ENCODE data around the gene MED14.
"Not testable (repeated sequence)": the region's sequence is repeated elsewhere in the genome, so short reads cannot be mapped to it uniquely, and the experiment has no call there.

Gene MED14

GRCh38 chrX:40735325-40736169 lies at the start of gene MED14:
Gene MED14, minus strand, starts transcription at chrX:40735542. Its CDS starts 130 bp downstream, at chrX:40735412.
- peak; percentile 42 for DNase-seq (ENCODE audit: low read depth, low spot score)

DNA sequence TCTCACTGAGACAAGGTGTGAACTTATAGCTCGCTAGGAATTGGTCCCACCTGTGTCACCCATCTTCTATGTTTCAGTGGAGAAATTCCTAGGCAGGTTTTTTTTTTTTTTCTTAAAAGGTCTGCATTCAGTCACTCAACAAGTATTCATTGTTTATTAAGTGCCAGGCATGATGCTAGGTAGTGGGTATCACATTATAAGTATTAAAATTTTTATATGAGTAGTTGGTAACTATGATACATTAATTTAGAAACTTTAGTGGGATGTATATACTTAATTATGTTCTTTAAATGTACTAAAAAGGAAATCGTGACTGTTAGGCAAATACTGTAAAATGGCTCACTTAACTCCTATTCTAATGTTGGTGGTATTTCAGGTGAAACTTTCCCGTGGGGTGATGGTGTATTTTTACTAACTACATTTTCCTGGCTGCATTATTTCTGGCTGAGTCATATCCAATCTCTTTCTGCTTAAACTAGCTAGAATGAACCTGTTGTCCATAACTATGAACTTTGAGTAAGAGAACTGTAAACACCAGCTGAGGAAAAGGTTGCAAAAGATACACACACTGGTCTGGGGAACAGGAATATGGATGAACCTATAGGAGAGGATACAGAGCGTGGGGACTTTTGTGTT lies 49.3 kb upstream of the MED14 start:
- no peak for DNase-seq (ENCODE audit: low read depth, low spot score)

- DNase-seq (ENCODE audit: low read depth, low spot score) = not testable (repeated sequence)
Measured at GRCh38 chrX:40782644-40783259, 47.4 kb upstream of the MED14 start.

GRCh38 chrX:40780951-40781350 lies 45.6 kb upstream of the MED14 start:
- no peak for DNase-seq (ENCODE audit: low read depth, low spot score)

GRCh38 chrX:40780082-40780481 lies 44.7 kb upstream of the MED14 start:
- DNase-seq (ENCODE audit: low read depth, low spot score) = no peak

DNA sequence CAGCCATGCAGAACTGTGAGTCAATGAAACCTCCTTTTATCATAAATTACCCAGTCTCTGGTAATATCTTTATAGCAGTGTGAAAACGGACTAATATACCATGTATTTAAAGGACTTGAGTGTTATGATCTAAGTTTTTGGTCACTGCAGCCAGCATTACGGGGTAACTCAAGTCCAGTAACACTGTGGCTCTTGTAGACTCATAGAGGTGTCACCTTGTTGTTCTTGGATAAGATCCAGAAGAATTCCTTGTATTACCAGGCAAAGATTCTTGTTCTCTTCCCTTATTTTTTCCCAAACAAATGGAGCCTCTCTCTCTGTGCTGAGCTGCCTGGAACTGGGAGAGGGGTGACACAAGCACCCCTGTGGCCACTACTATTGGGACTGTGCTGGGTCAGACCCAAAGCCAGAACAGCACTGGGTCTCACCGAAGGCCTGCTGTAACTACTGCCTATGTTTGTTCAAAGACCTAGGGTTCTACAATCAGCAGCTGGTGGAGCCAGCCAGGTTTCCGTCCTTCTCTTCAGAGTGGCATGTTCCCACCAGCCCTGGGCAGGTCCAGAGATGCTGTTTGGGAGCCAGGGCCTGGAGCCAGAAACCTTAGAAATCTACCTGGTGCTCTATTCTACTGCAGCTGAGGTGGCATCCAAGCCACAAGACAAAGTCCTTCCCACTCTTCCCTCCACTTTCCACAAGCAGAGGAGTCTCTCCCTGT lies 43.7 kb upstream of the MED14 start:
- DNase-seq (ENCODE audit: low read depth, low spot score) = no peak

DNA sequence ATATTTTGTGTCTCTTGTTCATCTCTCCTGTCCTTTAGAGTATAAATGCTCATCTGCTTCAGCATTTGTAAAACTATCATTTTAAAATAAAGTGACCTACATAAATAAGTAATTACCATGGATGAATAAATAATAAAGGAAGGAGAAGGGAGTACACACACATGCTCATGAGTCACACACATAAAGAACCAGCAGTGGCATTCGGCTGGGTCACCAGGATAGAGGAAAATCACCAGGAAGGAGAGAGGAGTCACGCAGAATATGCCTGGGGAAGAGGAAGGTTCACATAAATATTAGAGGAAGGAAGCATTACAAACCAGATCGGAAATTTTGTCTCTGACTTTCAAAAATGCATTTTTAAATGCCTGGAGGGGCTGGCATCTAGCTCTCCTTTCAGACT lies 38.5 kb upstream of the MED14 start:
- DNase-seq (ENCODE audit: low read depth, low spot score) = no peak

DNA sequence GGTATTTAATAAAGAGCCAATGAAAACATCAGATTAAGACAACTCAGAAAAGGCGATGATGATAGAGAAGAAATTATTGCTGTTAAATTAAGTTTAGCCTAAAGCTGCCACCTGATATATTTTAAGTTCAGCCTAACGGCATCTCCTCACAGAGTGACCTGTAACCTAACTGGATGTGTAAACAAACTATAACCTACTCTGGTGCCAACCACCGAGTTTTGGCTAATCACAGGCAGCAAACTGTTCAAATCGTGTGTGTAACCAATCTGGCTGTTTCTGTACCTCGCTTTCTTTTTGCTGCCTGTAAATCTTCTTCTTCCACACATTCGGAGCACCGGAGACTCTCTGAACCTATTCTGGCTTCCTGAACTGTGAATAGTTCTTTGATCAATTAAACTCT lies 37.8 kb upstream of the MED14 start:
- DNase-seq (ENCODE audit: low read depth, low spot score) = no peak

DNA sequence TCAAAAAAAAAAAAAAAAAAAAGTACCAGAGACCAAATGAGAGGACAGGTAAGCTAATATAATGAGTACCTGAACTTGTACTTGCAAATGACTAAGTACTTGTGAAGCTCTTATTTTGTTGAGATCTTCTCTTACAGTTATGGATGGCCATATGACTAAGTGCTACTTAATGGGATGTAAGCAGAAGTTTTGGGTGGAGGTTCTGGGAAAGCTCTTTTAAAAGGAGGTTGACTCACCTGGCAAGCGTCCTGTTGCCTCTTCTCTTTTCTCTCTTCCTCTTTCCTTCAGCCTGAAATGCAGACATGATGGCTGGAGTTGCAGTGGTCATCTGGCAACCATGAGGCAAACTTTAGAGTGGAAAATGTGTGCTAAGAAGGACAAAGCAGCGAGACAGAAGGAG lies 36.9 kb upstream of the MED14 start:
- no peak for DNase-seq (ENCODE audit: low read depth, low spot score)

- DNase-seq (ENCODE audit: low read depth, low spot score) = no peak
Measured at GRCh38 chrX:40761762-40762161, 26.4 kb upstream of the MED14 start.

DNA sequence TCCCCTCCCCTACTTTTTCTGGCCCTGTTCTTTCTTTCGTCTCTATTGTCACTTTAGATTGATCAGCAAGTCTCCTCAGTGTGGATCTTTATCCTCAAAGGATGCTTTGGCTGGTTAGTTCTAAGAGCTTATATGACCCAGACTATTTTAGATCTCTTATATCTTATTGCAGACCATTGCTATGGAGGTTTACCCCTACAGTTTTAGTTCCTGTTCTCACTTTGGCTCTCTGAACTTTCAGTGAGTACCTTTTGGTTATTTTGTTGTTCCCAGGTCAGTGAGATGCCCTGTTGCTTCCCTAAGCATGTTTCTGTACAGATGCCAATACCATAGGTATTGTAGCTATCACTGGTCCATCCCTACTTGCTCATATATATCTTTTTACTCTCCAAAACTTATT lies 24.0 kb upstream of the MED14 start:
- DNase-seq (ENCODE audit: low read depth, low spot score) = no peak

- DNase-seq (ENCODE audit: low read depth, low spot score) = no peak
Measured at GRCh38 chrX:40757058-40757457, 21.7 kb upstream of the MED14 start.

- no peak for DNase-seq (ENCODE audit: low read depth, low spot score)
Measured at GRCh38 chrX:40755291-40756249, 20.2 kb upstream of the MED14 start.

DNA sequence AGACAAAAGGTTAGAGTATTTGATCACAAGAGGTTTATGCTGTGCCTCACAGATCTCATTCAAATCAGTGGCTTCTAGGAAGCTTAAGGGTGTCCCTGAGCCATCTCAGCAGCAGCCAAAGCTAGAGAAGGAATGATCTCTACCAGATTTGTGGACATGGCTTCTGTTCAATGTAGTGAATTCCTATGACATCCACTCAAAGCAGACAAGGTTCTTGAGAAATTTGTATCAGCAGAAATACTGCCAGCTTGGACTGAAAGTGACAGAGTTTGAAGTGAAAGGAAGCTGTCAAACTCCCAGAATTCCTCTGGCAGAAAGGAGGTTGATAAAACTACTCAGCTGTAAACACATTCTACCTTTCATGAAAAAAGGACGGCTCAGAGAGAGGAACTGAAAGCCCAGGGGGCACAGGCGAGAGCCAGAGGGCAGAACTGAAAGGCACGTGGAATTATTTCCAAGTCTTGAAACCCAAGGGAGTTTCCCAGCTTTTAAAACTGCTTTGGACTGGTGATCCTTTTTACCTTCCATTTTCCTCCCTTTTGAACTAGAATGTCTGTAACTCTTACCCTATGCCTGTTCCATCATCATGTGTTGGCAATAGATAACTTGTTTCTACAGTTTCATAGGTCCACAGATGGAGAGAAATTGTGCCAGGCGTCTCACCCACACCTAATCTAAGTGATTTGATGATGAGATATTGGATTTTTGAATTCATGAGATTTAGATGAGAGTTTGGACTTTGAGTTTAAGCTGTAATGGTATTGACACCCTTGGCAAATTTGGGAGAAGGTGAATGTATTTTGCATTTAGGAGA lies 14.5 kb upstream of the MED14 start:
- no peak for DNase-seq (ENCODE audit: low read depth, low spot score)

- no peak for DNase-seq (ENCODE audit: low read depth, low spot score)
Measured at GRCh38 chrX:40748977-40749376, 13.6 kb upstream of the MED14 start.

DNA sequence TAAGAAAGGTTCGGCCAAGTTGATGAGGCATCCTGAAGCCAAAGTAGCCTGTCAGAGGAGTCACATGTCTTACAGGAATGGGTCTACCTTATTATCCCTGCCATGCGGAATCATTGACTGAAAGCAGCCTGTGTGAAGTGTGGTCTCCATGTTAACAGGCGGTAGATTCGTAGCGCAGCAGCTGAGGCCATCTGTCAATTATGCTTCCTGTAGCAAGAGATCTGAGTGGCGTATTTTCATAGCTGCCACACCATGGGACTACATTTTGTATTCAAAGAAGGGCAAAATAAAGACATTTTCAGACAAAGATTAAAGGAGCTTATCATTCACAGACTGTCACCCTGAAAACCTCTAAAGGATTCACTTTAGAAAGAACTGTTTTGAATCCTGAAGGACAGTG lies 11.2 kb upstream of the MED14 start:
- DNase-seq (ENCODE audit: low read depth, low spot score) = no peak

DNA sequence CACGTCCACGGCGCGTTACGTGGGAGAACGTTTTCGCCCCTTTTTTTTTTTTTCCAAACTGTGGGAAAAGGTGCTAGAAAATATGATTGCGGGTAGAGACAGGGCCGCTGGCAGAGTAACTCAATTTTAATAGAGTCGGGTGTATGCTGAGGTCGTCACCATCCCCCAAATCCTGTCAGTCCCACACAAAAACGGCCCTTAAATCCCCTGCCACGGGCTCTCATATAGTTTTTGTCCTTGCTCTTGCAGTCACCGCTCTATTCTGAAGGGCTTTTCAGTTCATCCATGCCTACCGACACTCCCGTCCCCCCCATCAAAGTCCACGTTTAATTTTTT lies 796 bp upstream of the MED14 start:
- no peak for DNase-seq (ENCODE audit: low read depth, low spot score)

DNA sequence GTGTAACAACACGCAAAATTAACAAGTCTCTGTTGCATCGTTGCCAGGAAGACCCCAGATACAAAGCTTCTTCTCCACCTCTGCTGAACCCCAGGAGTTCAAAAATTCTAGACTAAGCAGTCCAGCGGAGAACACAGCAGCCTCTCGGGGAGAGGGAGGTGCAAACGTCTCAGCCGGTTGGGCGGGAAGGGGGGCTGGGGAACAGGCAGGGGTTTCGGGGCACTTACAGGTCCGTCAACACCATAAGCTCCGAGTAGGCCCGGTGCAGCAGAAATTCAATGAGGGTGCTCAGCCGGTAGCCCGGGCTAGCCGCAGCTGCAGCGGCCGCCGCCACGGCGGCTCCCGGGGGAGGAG lies 394 bp downstream of the MED14 start:
- DNase-seq (ENCODE audit: low read depth, low spot score) = no peak

GRCh38 chrX:40733706-40734105 lies 1.6 kb downstream of the MED14 start:
- no peak for DNase-seq (ENCODE audit: low read depth, low spot score)

GRCh38 chrX:40732499-40732898 lies 2.8 kb downstream of the MED14 start:
- DNase-seq (ENCODE audit: low read depth, low spot score) = not testable (repeated sequence)

All from iPS DF 19.7 (cell line).